ENCODE data around the gene TENM4.

Gene TENM4

DNA sequence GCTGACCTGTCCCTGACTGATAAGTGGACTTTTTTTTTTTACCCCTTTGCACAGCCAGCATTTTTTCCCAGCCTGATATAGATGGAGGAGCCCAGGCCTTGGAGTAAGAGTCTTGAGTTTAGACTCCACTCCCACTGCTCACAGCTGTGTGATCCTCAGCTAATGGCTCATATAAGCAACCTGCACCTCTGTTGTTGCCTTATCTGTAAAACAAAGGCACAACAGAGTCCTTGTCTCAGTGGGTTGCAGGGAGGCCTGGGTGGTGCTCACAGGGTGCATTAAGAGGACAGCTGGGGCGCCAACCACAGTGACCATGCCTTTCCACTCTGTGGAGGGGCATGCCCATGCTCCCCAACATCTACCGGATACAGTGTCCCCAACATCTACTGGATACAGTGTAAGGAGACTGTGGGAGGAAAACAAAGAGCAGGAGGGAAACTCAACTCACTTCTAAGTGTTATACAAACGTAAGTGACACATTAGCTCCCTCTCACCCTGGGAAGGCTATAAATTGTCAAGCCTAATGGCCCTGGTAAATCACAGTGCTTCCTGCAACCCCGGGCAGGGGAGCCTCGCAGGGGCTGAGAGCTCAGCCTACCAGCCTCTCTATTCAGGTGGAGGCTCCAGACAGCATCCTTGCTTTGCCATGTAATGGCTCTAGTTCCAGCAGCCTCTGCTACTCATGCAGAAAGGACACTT lies 109.5 kb downstream of the TENM4 start:
- H3K9me3 Mint-ChIP-seq, result peaks cover 0 to 8% of the 10 kb centered on the region in 2 donors
- no peaks in the 10 kb centered on the region for H3K4me1 Mint-ChIP-seq (ENCODE audit: low read depth in 2 of 2)
- H3K4me3 Mint-ChIP-seq, result no peak overlapping the region
- H3K36me3 Mint-ChIP-seq (ENCODE audit: insufficient read depth), result no peaks in the 10 kb centered on the region
- H3K27me3 Mint-ChIP-seq, result no peaks in the 10 kb centered on the region
- H3K27ac Mint-ChIP-seq, result no peak overlapping the region
- no peak for DNase-seq
- no peak for ATAC-seq (replicated peaks)

DNA sequence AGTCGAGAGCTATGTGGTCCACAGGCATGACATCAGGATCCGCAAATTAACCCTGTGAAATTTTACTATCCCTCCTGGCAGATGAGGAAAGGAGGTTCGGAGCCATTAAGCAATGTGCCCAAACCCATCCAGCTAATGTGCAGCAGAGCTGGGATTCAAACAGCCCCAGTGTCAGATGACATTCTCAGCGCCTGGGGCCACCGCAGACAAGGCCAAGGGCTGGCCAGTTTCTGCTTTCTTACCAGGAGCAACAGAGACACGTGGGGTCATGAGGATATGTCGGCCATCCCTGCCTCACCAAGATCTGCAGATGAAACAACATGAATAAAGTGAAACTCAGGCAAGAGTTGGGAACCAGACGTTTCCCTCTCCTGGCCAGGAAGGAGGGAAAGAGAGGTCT lies 110.2 kb downstream of the TENM4 start:
- Mint-ChIP-seq H3K36me3 (ENCODE audit: insufficient read depth) (no peaks in the 10 kb centered on the region), H3K4me1 (ENCODE audit: low read depth in 2 of 2) (no peaks in the 10 kb centered on the region), H3K27ac (no peak overlapping the region), H3K4me3 (no peak overlapping the region), H3K27me3 (no peaks in the 10 kb centered on the region), H3K9me3 (peaks cover 0 to 8% of the 10 kb centered on the region in 2 donors)
- no peak for DNase-seq
- no peak for ATAC-seq (replicated peaks)

DNA sequence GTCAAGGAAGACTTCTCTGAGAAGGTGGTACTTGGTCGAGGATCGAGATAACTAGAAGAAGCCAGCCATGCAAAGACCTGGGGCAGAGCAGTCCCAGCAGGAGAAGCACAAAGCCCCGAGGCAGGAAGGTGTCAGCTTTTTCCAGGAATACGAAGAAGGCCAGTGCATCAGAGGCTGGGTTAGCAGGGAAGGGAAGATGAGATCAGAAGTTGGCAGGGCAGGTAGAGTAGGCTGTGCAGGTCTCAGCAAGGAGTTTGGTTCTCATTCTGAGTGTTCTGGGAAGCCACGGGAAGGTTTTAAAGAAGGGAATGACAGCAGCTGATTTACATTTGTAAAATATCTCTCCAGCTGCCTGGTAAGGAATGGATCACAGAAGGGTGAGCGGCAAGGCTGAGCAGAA lies 111.3 kb downstream of the TENM4 start:
- Mint-ChIP-seq H3K4me1 (ENCODE audit: low read depth in 2 of 2) (no peaks in the 10 kb centered on the region), H3K36me3 (ENCODE audit: insufficient read depth) (no peaks in the 10 kb centered on the region), H3K9me3 (peaks cover 0 to 8% of the 10 kb centered on the region in 2 donors), H3K27ac (no peak overlapping the region), H3K4me3 (no peak overlapping the region), H3K27me3 (no peaks in the 10 kb centered on the region)
- ATAC-seq (replicated peaks) (no peak), DNase-seq (no peak)

- H3K36me3 Mint-ChIP-seq (ENCODE audit: insufficient read depth), result no peaks in the 10 kb centered on the region
- peaks cover 2 to 5% of the 10 kb centered on the region in 2 donors for H3K9me3 Mint-ChIP-seq
- H3K4me1 Mint-ChIP-seq (ENCODE audit: low read depth in 2 of 2), result no peaks in the 10 kb centered on the region
- H3K27ac Mint-ChIP-seq, result no peak overlapping the region
- H3K27me3 Mint-ChIP-seq, result no peaks in the 10 kb centered on the region
- DNase-seq (no peak), ATAC-seq (replicated peaks) (no peak)
- no peak overlapping the region for H3K4me3 Mint-ChIP-seq
Observed at GRCh38 chr11:79328402-79328801, 112.4 kb downstream of the TENM4 start.

DNA sequence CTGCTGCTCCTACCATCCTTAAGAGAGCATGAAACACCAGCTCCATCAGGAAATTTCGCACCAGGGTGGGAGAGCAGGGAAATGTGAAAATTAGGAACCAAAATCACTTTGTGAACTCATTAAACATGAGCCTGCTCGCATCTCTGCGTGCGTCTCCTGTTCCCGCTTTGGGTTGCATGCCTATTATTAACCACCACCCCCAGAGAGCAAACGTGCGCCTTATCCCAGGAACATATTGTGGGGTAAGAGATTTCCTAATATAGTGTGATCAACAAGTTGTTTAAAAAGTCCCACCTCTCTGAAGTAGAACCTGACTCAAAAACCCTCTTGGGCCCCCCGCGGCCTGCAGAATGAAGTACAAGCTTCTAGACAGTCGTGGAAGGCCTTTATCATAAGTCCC lies 115.0 kb downstream of the TENM4 start:
- Mint-ChIP-seq H3K27me3 (no peaks in the 10 kb centered on the region), H3K4me1 (ENCODE audit: low read depth in 2 of 2) (no peaks in the 10 kb centered on the region), H3K36me3 (ENCODE audit: insufficient read depth) (no peaks in the 10 kb centered on the region), H3K4me3 (no peak overlapping the region), H3K27ac (no peak overlapping the region), H3K9me3 (peaks cover 4 to 5% of the 10 kb centered on the region in 2 donors)
- ATAC-seq (replicated peaks) (no peak), DNase-seq (no peak)

DNA sequence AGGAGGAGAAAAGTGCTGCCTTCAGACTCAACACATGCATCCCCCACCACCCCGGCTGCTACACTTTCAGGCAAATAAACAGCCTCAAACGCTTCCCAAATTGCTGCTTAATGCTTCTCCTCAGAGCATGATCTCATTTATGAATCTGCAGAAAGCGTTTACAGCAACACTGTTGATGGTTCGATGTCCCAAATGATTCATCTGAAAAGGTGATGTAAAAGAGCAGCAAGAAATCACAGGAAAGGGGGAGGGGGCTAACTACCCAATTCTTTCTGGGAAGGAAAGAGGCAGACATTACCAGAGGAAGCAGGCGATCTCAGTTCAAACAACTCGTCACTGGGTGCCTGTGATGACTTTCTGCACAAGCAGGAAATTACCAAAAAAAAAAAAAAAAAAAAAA lies 119.6 kb downstream of the TENM4 start:
- ATAC-seq (replicated peaks) (no peak), DNase-seq (no peak)
- Mint-ChIP-seq H3K4me3 (no peak overlapping the region), H3K9me3 (peaks cover 0 to 5% of the 10 kb centered on the region in 2 donors), H3K27ac (no peak overlapping the region), H3K36me3 (ENCODE audit: insufficient read depth) (no peaks in the 10 kb centered on the region), H3K4me1 (ENCODE audit: low read depth in 2 of 2) (no peaks in the 10 kb centered on the region), H3K27me3 (no peaks in the 10 kb centered on the region)

DNA sequence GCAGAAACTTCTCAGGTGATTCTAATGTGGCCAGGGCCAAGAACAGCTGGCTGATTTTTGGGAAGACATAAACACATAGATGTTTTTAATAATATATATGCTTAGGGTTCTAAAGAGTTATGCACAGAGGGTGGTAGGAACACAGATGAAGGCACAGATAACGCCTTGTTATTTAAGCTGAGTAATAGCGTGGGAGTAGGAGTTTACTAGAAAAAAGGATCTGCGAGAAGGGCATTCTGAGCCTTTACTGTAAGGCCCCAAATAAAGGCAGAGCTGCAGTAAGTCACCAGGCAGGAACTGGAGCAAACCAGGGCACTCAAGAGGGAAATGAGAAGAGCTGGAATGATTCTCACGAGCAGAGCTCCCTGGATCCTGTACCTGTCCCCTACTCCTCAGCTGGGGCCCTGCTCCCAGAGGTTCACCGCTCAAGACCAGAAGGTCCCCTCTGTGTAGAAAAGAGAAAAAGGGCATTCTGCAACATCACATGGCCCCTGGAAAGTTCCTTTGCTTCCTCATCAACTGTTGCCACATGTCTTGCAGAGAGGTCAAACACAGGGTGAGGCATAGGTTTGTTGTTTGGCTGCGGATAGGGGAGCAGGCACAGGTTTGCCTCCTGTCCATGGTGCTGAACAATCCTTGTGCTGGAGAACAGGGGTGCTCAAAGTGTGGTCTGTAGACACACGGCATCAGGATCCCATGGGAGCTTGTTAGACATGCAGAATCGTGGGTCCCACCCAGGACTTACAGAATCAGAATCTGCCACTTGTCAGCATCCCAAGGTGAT lies 125.7 kb downstream of the TENM4 start:
- Mint-ChIP-seq H3K4me3 (no peak overlapping the region), H3K4me1 (ENCODE audit: low read depth in 2 of 2) (no peaks in the 10 kb centered on the region), H3K27me3 (no peaks in the 10 kb centered on the region), H3K36me3 (ENCODE audit: insufficient read depth) (no peaks in the 10 kb centered on the region), H3K27ac (no peak overlapping the region), H3K9me3 (peaks cover 3 to 21% of the 10 kb centered on the region in 2 donors)
- DNase-seq, result no peak
- no peak for ATAC-seq (replicated peaks)

- Mint-ChIP-seq H3K4me3 (no peak overlapping the region), H3K36me3 (ENCODE audit: insufficient read depth) (no peaks in the 10 kb centered on the region), H3K9me3 (peaks cover 3 to 21% of the 10 kb centered on the region in 2 donors), H3K4me1 (ENCODE audit: low read depth in 2 of 2) (no peaks in the 10 kb centered on the region), H3K27ac (no peak overlapping the region), H3K27me3 (no peaks in the 10 kb centered on the region)
- DNase-seq (no peak), ATAC-seq (replicated peaks) (no peak)
Observed at GRCh38 chr11:79313530-79313913, 127.3 kb downstream of the TENM4 start.

DNA sequence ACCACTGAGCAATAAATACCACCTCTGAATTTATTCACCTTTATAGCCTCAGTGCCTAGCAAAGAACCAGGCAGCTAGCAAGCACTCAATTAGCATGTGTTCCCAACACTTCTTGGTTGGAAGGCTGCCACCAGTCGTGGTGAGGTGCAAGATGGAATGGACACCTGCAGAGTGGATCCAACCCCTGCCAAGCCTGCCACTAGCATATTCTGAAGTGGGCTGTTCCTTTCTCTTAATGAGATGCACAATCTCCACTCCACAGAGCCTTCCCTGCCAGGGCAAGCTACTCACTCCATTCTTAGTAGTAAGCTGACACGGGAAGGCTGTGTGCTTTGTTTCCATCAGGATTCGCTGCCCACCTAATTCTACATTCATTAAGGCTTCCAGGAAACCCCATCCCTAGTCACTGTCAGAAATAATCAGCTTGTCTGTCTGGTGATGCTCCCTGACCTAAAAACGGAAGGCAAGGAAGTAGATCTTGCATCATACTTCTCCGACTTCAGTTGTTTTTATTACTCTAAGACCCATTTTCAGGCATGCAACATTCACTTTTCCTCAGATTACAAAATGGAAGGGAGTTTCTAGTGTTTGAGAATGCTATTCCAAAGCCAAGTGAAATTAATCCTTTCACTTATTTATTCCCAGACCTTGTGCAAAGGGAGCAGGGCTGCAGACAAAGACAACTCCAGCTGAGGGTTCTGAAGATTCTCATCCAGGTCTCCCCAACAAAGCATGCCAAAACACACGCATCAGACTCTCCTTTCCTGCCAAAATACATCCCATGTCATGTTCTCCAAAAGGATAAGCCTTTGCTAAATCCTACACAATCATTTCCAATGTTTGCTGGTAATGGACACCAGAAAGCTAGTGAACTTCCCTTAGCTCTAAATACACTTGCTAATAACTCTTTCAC lies 128.0 kb downstream of the TENM4 start:
- no peaks in the 10 kb centered on the region for H3K4me1 Mint-ChIP-seq (ENCODE audit: low read depth in 2 of 2)
- no peak overlapping the region for H3K27ac Mint-ChIP-seq
- peaks cover 3 to 21% of the 10 kb centered on the region in 2 donors for H3K9me3 Mint-ChIP-seq
- H3K27me3 Mint-ChIP-seq, result no peaks in the 10 kb centered on the region
- no peak for DNase-seq
- no peaks in the 10 kb centered on the region for H3K36me3 Mint-ChIP-seq (ENCODE audit: insufficient read depth)
- ATAC-seq (replicated peaks), result no peak
- H3K4me3 Mint-ChIP-seq, result no peak overlapping the region

GRCh38 chr11:79311461-79311860 lies 129.4 kb downstream of the TENM4 start:
- no peak for ATAC-seq (replicated peaks)
- Mint-ChIP-seq H3K36me3 (ENCODE audit: insufficient read depth) (no peaks in the 10 kb centered on the region), H3K27ac (no peak overlapping the region), H3K4me1 (ENCODE audit: low read depth in 2 of 2) (no peaks in the 10 kb centered on the region), H3K9me3 (peaks cover 9 to 21% of the 10 kb centered on the region in 2 donors), H3K4me3 (no peak overlapping the region), H3K27me3 (no peaks in the 10 kb centered on the region)
- no peak for DNase-seq

GRCh38 chr11:79309407-79309806 lies 131.4 kb downstream of the TENM4 start:
- H3K4me3 Mint-ChIP-seq, result no peak overlapping the region
- H3K9me3 Mint-ChIP-seq, result peaks cover 9 to 17% of the 10 kb centered on the region in 2 donors
- ATAC-seq (replicated peaks) (no peak), DNase-seq (no peak)
- no peaks in the 10 kb centered on the region for H3K36me3 Mint-ChIP-seq (ENCODE audit: insufficient read depth)
- no peaks in the 10 kb centered on the region for H3K4me1 Mint-ChIP-seq (ENCODE audit: low read depth in 2 of 2)
- H3K27me3 Mint-ChIP-seq, result no peaks in the 10 kb centered on the region
- H3K27ac Mint-ChIP-seq, result no peak overlapping the region

DNA sequence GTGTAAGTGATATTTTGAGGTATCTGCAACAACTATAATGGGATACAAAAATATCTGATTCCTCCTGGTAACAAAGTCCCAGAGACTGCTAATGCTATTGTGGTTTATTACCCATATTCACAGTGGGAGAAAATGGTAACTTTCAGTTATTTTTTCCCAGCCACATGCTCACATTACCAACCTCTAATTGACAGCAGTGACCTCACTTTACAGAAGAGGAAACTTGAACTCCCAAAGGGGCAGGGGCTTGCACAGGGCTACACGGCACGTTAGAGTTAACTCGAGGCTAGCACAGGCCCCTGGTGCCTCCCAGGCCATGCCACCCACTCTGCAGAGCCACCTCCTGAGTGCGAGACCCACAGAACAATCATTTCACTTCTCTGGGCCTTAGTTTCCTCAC lies 132.4 kb downstream of the TENM4 start:
- Mint-ChIP-seq H3K27ac (no peak overlapping the region), H3K4me1 (ENCODE audit: low read depth in 2 of 2) (no peaks in the 10 kb centered on the region), H3K27me3 (no peaks in the 10 kb centered on the region), H3K36me3 (ENCODE audit: insufficient read depth) (no peaks in the 10 kb centered on the region), H3K4me3 (no peak overlapping the region), H3K9me3 (peaks cover 7 to 9% of the 10 kb centered on the region in 2 donors)
- no peak for DNase-seq
- ATAC-seq (replicated peaks), result no peak

- ATAC-seq (replicated peaks), result no peak
- no peaks in the 10 kb centered on the region for H3K27me3 Mint-ChIP-seq
- DNase-seq, result no peak
- H3K36me3 Mint-ChIP-seq (ENCODE audit: insufficient read depth), result no peaks in the 10 kb centered on the region
- no peaks in the 10 kb centered on the region for H3K4me1 Mint-ChIP-seq (ENCODE audit: low read depth in 2 of 2)
- H3K4me3 Mint-ChIP-seq, result no peak overlapping the region
- no peak overlapping the region for H3K27ac Mint-ChIP-seq
- peaks cover 0 to 10% of the 10 kb centered on the region in 2 donors for H3K9me3 Mint-ChIP-seq
Observed at GRCh38 chr11:79304599-79305212, 136.1 kb downstream of the TENM4 start.

Measured in effector memory CD8-positive, alpha-beta T cell (primary cell).